Loucy (cell line): ENCODE data around the gene CCR7.

Source experiments
- CTCF ChIP-seq: fragments of 200-600 bp; sonication (generic); conservative IDR thresholded peaks from 2 replicates; pipeline ENCODE4 v1.5.1; 2014; ENCODE audit warnings: mild to moderate bottlenecking, antibody characterized with exemption, low read length
- EZH2phosphoT487 ChIP-seq: fragments of 200-600 bp; IDR thresholded peaks from 2 replicates; pipeline ENCODE4 v1.6.1; 2018; ENCODE audit warnings: antibody characterized with exemption, mild to moderate bottlenecking, moderate library complexity, borderline replicate concordance

GRCh38 chr17:40535438-40535837 is 29.8 kb downstream of the CCR7 start:
- TF ChIP-seq CTCF (no peak), EZH2phosphoT487 (no peak)
